Fibroblast of mammary gland (primary cell): Measurements from ENCODE around the gene RBMS2.

Experiments
- DNase-seq: peaks from one replicate; pipeline ENCODE4 v3.0.0-alpha.2; 2010; ENCODE audit warnings: low read depth
- H3K4me3 ChIP-seq: 2 replicates; pipeline ENCODE4 v1.5.1; 2011; ENCODE audit warnings: low read depth, mild to moderate bottlenecking, low read length, moderate library complexity; ENCODE audit not compliant: control insufficient read depth
- TF ChIP-seq, protein P1 (sequence below): conservative IDR thresholded peaks from 2 replicates; pipeline ENCODE4 v1.5.1; 2011; ENCODE audit warnings: low read depth, low read length, inconsistent platforms; ENCODE audit not compliant: control insufficient read depth, insufficient read depth

RBMS2 gene

DNA sequence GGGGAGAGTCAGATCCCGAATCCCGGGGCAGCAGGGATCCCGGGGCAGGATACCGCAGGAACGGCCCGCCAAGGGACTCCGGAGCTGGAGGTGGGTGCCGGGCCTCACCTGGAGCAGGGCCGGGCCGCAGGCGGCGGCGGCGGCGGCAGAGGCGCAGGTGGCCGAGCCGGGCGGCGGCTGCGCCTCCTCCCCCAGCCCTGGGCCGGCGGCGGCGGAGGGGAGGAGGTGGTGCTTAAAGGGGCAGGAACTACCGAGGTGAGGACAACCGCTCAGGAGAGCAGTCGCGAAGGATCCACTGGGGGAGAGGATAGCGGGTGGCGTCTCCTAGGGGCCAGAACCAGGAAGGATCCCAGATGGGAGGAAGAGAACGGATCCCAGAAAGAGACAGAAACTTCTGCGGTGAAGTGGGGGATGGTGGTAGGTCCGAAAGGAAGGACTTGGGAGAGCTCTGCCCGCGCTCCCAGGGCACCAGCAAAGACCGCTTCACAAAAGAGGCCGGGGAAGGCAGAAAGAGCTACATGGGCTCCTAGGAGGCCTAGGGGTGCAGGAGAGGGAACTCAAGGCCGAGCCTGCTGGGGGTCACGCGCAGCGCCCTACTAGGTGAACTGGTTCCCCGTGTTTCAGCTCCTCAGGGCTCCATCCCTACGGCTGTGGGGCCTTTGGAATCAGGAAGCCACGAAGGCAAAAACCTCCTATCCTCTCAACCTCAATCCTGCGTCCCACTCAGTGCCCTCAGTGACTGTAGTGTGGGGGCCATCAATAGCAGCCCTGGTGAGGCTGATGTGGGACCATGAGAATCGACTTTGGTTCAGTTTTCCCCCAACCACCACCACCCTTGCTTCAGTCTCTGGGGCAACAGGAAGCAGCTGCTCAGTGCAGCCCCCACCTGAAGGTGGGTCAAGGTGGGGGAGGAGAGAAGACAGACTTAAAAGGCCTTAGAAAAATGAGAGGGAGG lies 113.5 kb downstream of the RBMS2 start:
- TF ChIP-seq, protein P1, sequence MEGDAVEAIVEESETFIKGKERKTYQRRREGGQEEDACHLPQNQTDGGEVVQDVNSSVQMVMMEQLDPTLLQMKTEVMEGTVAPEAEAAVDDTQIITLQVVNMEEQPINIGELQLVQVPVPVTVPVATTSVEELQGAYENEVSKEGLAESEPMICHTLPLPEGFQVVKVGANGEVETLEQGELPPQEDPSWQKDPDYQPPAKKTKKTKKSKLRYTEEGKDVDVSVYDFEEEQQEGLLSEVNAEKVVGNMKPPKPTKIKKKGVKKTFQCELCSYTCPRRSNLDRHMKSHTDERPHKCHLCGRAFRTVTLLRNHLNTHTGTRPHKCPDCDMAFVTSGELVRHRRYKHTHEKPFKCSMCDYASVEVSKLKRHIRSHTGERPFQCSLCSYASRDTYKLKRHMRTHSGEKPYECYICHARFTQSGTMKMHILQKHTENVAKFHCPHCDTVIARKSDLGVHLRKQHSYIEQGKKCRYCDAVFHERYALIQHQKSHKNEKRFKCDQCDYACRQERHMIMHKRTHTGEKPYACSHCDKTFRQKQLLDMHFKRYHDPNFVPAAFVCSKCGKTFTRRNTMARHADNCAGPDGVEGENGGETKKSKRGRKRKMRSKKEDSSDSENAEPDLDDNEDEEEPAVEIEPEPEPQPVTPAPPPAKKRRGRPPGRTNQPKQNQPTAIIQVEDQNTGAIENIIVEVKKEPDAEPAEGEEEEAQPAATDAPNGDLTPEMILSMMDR: peak; percentile 60
- H3K4me3 ChIP-seq: peak overlapping the region; percentile 83
- DNase-seq: peak; percentile 85

DNA sequence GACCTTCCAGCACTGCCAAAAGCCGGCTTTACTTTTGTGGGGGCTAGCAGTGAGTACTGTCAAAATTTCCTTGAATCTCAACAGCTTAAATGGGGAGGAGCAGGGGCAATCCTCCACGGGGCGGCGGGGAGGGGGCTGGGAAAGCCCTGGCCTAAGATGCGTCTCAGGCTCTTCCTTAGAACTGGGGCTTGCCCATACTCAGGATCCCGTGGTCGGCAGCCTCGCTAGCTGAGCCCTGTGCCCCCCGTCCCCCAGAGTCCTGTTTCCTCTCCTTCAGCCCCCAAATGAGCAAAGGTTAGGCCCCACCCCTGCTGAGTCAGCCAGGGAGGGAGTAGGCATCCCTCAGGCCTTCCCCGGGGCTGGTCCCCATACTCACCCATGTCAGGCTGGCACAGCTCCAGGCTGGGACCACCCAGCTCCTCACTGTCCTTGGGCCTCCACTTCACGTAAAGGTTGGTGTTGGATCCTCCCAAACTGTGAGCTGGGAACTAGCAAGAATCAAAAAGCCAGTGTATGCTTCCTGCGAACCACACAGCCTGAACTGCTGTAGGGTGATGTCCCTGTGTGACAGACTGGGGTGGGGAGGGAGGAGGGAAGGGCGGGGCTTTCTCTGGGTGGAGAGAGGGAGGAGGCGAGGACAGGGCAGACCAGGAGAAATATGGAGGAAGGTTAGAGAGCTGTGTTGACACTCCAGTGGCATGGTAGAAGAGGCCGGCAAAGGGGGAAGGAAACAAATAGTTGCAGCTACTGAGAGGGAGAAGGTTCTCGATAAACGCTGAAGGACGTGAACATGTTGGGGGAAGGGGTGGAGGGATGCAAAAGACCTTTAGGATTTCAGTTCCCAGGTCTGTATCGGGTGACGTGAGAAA lies 114.4 kb downstream of the RBMS2 start:
- H3K4me3 ChIP-seq: peak overlapping the region; percentile 83
- TF ChIP-seq, protein P1: no peak
- peak; percentile 83 for DNase-seq

DNA sequence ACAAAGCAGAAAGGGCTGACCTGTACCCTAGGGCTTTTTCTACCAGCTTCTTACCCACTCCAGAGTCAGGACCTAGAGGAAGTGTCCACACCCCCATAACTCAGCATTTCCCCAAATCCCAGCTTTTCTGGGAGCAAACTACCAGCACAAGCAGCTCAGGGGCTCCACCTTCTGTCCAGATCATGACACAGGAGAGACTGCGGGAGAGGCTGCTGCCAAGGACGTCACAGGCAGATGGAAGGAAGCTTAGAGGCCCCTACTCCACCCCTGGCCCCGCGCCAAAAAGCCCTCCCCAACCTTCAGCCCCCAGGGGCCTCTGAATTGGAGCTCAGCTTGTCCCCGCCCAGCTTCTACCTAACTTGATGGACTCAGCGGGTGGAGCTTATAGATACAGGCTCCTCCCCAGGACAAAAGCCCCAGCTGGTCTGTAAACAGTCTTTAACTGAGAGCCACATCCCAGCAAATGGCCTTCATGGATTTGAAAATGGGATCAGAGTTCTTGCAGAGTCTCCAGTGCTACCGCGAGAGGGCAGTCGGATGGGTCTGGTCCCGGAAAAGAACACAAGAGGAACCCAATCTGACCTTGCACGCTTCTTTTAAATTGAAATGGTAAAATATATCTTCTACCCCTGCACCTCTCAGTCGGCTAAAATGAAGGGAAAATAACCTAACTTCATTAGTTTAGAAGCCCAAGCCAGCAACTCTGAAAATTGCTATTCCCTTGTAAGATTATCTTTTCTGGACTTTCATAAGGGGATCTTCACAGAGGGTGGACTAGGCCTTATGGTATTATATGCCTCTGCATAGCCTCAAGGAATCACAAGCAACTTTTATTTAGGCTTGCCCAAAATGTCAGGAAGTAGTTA lies 115.3 kb downstream of the RBMS2 start:
- peak; percentile 100 for DNase-seq
- H3K4me3 ChIP-seq: peak overlapping the region; percentile 83
- TF ChIP-seq, protein P1: peak; percentile 72

DNA sequence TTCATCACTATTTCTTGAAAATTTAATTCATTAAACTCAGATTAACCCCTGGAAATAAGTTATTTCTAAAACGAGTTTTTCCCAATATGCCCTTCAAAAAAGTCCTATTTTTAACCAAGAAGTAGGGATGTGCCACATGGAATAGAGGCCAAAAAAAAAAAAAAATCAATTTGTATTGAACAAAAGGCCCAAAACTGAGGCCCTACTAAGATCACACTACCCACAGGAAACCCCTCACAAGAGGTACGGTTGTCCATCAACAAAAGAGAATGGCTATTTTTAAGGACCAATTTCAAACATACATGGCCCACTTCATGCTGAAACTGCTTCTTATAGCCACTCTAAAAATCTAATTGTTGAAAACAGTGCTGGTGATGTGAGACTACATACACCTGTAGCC lies 116.0 kb downstream of the RBMS2 start:
- no peak overlapping the region for H3K4me3 ChIP-seq
- DNase-seq: no peak
- TF ChIP-seq, protein P1: no peak

DNA sequence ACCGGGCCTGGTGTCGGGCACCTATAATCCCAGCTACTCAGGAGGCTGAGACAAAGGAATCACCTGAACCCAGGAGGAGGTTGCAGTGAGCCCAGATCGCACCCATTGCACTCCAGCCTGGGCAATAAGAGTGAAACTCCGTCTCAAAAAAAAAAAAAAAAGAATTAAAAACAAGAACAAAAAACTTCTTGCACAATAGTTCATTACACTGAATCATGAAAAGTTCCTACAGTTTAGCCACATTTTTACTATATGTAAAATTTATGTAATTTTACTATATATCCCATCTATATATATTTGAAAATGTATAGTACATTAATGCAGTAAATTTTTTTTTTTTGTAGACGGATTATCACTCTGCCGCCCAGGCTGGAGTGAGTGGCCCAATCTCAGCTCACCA lies 119.6 kb downstream of the RBMS2 start:
- no peak overlapping the region for H3K4me3 ChIP-seq
- no peak for DNase-seq
- TF ChIP-seq, protein P1: no peak

DNA sequence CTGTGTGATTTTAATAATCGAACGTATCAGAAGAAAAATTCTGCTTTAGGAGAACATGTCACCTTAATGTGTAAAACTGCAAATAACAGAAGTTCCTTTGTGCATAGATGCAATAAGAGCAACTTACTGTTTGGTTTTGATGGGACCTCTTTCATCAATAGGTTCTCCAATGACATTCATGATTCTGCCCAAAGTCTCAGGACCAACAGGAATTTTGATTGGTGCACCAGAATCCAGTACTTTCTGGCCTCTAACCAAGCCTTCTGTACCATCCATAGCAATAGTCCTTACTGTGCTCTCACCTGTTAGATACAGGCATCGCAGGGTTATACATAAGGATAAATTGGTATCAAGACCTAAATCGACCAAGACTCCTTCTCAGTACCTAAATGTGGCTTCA lies 123.0 kb downstream of the RBMS2 start:
- TF ChIP-seq, protein P1: no peak

More for the DNA sequence above, 123.0 kb downstream of the RBMS2 start:
- DNase-seq: peak; percentile 42
- peak overlapping the region; percentile 100 for H3K4me3 ChIP-seq
